Regular cardiac myocyte (primary cell): ENCODE data around the gene CD68. TPM values are rescaled to one million over a fixed set of nuclear protein-coding genes. Genes with fewer than 3 reads are reported as not detected.

Experiments used
- total RNA-seq: library from RNA; depleted of rRNA; stranded (reverse); fragments of >200 nt; gene quantifications from 2 replicates; pipeline ENCODE4 v1.2.3, GENCODE V29; 2014

Gene CD68, protein sequence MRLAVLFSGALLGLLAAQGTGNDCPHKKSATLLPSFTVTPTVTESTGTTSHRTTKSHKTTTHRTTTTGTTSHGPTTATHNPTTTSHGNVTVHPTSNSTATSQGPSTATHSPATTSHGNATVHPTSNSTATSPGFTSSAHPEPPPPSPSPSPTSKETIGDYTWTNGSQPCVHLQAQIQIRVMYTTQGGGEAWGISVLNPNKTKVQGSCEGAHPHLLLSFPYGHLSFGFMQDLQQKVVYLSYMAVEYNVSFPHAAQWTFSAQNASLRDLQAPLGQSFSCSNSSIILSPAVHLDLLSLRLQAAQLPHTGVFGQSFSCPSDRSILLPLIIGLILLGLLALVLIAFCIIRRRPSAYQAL
- total RNA-seq = 7.5 and 15.2 TPM in 2 replicates

DNA sequence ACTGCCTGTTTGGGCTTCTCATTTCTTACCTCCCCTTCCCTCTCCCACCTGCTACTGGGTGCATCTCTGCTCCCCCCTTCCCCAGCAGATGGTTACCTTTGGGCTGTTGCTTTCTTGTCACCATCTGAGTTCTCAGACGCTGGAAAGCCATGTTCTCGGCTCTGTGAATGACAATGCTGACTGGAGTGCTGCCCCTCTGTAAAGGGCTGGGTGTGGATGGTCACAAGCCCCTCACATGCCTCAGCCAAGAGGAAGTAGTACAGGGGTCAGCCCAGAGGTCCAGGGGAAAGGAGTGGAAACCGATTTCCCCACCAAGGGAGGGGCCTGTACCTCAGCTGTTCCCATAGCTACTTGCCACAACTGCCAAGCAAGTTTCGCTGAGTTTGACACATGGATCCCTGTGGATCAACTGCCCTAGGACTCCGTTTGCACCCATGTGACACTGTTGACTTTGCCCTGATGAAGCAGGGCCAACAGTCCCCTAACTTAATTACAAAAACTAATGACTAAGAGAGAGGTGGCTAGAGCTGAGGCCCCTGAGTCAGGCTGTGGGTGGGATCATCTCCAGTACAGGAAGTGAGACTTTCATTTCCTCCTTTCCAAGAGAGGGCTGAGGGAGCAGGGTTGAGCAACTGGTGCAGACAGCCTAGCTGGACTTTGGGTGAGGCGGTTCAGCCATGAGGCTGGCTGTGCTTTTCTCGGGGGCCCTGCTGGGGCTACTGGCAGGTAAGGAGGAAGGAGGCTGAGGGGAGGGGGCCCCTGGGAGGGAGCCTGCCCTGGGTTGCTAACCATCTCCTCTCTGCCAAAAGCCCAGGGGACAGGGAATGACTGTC is at the start of gene CD68:
TSS of gene CD68 (plus strand) at position 638 of the 833 bp plus-strand sequence. CDS start at position 678, 40 bp downstream.

DNA sequence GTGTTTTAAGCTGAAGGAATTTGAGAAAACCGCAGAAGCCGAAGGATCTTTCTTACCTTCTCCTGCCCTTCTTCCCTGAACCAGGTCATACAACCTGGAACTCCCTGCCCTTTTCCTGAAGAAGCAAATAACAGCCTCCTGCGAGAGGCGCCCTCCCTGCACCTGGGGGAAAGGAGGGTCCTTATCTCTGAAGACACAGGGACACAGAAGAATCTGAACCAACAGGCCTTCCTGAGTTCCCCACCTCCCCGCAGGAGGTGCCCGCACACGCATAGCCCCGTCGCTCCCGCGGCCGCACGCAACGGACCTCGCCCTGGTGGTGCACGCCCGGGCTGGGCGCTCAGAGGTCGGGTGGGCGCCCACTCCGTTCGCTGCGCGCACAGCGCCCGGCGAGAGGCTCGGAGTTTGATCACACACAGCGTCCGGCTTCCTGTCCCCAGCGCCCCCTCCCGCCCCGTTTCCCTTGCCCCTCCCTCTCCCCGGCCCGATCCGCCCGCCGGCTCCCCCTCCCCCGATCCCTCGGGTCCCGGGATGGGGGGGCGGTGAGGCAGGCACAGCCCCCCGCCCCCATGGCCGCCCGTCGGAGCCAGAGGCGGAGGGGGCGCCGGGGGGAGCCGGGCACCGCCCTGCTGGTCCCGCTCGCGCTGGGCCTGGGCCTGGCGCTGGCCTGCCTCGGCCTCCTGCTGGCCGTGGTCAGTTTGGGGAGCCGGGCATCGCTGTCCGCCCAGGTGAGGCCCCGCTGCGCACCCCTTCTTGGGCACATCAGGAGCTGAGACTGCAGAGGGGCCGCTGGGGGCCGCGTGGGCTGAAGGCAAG is 30.6 kb upstream of the CD68 start, which contains the start of gene TNFSF12:
TSS of gene TNFSF12 (plus strand) at position 474 of the 816 bp plus-strand sequence. CDS start at position 570, 96 bp downstream.

DNA sequence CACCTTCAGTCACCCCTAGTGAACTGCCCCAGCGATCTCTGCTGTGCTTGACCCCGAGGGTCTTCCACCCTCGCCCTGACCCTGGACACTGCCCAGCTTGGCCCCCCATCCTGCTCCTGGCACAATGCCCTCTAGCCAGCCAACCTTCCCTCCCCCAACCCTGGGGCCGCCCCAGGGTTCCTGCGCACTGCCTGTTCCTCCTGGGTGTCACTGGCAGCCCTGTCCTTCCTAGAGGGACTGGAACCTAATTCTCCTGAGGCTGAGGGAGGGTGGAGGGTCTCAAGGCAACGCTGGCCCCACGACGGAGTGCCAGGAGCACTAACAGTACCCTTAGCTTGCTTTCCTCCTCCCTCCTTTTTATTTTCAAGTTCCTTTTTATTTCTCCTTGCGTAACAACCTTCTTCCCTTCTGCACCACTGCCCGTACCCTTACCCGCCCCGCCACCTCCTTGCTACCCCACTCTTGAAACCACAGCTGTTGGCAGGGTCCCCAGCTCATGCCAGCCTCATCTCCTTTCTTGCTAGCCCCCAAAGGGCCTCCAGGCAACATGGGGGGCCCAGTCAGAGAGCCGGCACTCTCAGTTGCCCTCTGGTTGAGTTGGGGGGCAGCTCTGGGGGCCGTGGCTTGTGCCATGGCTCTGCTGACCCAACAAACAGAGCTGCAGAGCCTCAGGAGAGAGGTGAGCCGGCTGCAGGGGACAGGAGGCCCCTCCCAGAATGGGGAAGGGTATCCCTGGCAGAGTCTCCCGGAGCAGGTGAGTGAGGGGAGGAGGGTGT is 20.7 kb upstream of the CD68 start, which contains the start of gene TNFSF13:
TSS of gene TNFSF13 (plus strand) at position 207 of the 776 bp plus-strand sequence. CDS start at position 497, 290 bp downstream.

DNA sequence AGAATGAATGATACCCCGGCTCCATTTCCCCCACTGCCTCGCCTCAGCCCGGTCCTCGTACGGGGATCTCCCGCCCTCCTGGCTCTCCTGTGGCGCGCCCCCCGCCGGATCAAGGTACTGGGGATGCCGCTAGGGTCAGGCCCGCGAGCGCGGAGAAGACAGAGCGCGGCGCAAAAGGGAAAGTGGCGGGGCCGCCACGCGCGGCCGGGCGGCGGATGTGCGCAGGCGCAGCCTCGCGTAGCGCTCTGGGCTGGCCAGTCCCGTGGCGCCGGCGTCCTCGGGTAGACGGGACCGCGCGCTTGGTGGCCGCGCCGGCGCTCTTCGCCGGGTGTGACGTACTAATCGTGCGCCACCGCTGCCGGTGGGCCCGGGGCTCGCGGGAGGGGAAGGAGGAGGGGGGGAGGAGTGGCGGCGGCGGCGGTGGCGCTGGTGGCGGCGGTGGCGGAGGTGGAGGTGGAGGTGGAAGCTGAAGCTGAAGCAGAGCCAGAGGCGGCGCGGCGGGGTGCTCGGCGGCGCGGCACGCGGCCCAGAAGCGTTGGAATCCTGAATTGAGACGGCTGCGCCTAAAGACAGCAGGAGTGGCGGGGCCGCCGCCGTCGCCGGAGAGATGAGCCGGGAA is 17.7 kb upstream of the CD68 start, which contains the start of gene SENP3:
TSS of gene SENP3 (plus strand) at position 331 of the 619 bp plus-strand sequence. CDS start 1,158 bp downstream, outside the sequence.

DNA sequence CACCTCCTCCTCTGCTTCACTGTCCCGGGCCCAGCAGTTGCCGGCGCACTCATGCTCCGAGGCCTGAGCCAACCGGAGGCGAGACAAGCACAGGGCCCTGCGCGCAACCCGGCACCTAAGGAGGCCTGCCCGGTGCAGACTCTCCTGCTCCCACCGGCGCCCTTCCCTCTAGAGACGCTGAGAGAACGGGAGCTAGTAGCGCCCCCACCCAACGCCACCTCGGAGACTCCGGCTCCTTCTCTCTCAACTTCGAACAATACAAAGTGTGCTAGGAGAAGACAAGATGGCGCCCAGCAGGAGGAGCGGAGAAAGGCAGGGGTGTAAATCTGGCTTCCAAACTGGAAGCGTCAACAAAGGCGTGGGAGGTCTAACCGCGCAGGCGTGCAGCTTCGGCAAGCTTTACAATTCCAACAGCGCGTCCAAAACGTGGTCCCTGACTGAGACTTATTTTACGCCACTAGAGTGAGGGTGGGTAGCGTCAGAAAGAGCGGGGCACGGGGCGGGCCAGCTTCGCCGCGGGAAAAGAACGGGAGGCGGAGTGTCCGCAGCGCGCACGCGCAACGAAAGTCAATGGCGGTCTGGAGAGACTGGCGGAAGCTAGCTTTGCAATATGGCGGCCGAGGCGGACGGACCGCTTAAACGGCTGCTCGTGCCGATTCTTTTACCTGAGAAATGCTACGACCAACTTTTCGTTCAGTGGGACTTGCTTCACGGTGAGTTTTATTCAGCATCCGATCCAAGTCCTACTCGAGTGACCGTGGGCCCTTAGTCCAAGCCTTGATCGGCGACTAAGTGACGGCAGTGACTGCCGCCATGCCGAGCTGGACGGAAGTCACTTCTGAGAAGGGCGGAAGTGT is 4.0 kb downstream of the CD68 start, which contains the start of gene MPDU1:
TSS of gene MPDU1 (plus strand) at position 600 of the 857 bp plus-strand sequence. CDS start at position 611, 11 bp downstream.

DNA sequence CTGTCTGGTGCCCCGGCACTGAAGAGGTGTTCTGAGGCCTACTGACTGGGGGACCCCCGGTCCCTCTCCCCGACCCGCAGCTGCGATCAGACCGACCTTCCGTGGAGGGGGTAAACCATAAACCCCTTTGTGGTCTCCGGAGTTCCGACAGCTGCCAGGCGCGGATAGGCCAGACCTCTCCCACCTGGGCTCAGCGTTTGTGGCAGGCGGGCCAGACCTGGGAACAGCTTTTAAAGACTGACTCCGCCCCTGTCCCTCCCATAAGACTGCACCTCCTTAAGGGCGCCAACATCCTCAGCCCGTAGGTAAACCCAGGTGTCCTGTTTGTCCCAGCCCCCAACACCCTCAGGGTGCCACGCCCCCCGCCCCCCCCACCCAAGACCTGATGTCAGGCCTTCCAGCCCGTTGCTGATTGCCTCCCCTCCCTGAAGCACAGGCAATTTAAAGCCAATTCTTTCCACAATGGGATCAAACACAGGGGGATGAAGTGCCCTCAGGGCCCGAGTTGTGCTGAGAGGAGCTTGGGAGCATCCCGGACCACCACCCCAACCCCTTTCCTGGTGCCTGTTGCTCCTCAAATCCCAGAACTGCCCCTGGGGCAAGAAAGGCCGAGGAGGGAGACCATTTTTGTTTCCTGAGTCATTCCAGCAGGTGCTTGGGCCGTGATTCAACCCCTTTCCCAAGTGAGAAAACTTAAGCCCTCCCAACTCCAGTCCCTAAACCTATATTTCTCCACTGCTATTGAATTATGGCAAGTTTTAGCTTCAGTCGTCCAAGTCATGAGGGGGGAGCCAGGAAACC is 10.7 kb downstream of the CD68 start, which contains the start of gene SOX15:
TSS of gene SOX15 (minus strand) at position 204 of the 801 bp plus-strand sequence. CDS start 418 bp downstream, outside the sequence.

DNA sequence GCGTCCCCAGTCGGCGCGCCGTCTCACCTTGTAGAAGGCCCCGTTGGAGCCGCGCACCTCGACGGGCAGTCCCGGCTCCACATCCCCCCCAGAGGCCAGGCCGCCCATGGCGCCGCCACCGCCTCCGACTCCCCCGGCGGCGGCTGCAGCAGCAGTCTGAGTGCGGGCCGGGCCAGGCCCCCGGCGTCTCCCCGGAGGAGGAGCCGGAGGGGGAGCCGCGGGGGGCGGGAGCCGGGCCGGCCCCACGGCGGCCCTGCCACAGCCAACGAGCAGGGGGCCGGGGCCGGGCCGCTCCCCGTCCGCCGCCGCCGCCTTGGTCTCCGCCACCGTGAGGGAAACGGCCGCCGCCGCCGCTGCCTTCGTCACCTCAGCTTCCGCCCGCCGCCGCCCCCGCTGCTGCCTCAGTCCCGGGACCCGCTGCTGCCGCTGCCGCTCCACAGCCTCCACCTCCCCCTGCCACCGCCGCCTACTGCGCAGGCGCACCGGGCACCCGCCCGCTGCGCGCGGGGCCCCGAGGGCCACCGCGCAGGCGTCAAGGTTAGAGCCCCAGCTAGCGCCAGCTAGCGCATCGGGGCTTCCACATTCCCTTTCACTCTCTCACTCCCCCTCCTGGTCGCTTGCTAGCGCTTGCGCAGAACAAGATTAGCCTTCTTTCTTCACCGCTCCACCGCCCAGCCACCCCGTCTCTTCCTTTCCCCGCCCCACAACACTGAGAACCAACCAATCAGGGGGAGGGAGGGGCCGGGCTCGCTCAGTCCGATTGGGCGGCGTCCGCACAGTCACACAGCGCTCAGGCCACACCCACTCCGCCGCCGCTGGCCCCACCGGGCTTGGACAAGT is 35.2 kb downstream of the CD68 start, which contains the start of gene FXR2:
TSS of gene FXR2 (minus strand) at position 473 of the 840 bp plus-strand sequence. CDS start at position 108, 365 bp downstream.

DNA sequence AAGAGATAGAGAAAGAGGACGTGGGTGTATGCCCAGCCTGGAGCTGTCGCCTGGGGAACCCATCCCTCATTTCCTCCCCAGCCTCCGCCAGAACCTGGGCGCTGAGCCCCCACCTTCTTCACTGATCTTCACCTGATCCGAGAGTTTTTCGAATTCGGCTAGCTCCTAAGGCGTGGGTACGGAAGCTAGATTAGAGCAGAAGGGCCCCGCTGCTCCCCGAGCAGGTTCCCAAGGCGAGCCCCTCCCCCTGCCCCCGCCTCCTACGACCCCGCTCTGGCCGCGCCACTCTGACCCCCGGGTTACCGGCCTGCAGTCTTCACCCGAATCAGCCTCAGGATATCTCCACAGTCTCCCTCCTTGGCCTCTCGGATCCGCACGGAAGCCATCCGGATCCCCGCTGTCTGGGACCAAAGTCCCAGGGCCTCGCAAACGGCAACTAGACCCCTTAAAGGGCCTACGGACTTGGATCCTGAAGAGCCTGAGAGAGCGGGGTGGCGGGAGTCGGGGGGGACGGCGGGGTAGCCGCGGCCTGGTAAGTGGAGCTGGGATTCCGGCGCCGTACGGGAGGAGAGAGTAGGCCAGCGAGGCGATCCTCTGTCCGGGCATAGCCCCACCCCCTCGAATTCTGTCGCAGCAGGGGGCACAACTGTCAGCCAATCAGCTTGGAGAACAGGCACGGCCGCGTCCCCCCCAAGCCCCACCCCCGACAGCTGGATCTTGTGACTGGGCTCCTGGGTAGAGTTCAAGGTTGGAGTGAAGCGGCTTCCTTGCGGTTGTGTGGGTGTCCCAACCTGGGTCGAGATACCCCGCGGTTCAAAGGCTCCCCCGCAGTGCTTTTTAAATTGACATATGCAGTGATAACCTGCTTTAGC is 48.0 kb downstream of the CD68 start, which contains the start of gene SAT2:
TSS of gene SAT2 (minus strand) at position 572 of the 872 bp plus-strand sequence. CDS start at position 386, 186 bp downstream.

DNA sequence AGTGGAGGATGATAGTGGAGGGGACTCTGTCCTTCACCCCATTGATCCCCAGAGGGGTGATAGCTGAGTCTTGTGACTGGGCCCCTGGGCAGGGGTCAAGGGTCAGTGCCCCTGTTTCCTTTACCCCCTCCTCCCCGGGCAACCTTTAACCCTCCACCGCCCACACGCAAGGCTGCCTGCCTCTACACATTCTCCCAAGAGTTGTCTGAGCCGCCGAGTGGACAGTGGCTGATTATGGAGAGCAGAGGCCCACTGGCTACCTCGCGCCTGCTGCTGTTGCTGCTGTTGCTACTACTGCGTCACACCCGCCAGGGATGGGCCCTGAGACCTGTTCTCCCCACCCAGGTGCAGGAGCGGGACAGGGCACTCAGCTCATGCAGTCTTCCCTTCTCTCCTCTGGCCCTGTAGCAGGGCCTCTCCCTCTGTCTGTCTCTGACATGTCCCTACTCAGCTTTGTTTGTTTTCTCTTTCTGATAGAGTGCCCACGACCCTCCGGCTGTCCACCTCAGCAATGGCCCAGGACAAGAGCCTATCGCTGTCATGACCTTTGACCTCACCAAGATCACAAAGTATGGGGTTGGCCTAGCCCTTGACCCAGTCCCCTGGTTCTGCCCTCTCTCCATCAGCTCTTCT is 50.6 kb downstream of the CD68 start, which contains the start of gene SHBG:
TSS of gene SHBG (plus strand) at position 197 of the 633 bp plus-strand sequence. CDS start at position 235, 38 bp downstream.

Other genes starting within 250 kb of the CD68 start
- gene ACAP1, start 243.1 kb upstream of the CD68 start, total RNA-seq = 0.56 and 0.58 TPM in 2 replicates
- gene KCTD11, start 227.5 kb upstream of the CD68 start, total RNA-seq = 10.4 and 13.5 TPM in 2 replicates
- gene TMEM95, start 224.5 kb upstream of the CD68 start, total RNA-seq = not detected in 2 replicates
- under 0.01 and 0.28 TPM in 2 replicates for gene TNK1, start 198.5 kb upstream of the CD68 start, total RNA-seq
- 14.4 and 15.5 TPM in 2 replicates for gene PLSCR3, start 185.1 kb upstream of the CD68 start, total RNA-seq
- 88.0 and 144 TPM in 2 replicates for gene TMEM256, start 175.5 kb upstream of the CD68 start, total RNA-seq
- 2.3 and 4.2 TPM in 2 replicates for gene NLGN2, start 171.8 kb upstream of the CD68 start, total RNA-seq
- gene SPEM1, start 159.3 kb upstream of the CD68 start, total RNA-seq = not detected in 2 replicates
- gene SPEM2, start 154.0 kb upstream of the CD68 start, total RNA-seq = not detected in 2 replicates
- gene SPEM3, start 150.8 kb upstream of the CD68 start, total RNA-seq = not detected in 2 replicates
- gene TMEM102, start 144.2 kb upstream of the CD68 start, total RNA-seq = 1.5 and 2.3 TPM in 2 replicates
- gene FGF11, start 140.1 kb upstream of the CD68 start, total RNA-seq = 2.5 and 14.7 TPM in 2 replicates
- gene CHRNB1, start 134.6 kb upstream of the CD68 start, total RNA-seq = 2.3 and 3.9 TPM in 2 replicates
- 14.8 and 21.4 TPM in 2 replicates for gene ZBTB4, start 100.0 kb upstream of the CD68 start, total RNA-seq
- not detected in 2 replicates for gene SLC35G6, start 98.2 kb upstream of the CD68 start, total RNA-seq
- 49.6 and 88.0 TPM in 2 replicates for gene POLR2A, start 95.3 kb upstream of the CD68 start, total RNA-seq
- 3.6 and 14.1 TPM in 2 replicates for gene TNFSF12, start 30.6 kb upstream of the CD68 start, total RNA-seq
- gene TNFSF13, start 20.9 kb upstream of the CD68 start, total RNA-seq = 0.38 and 1.1 TPM in 2 replicates
- gene SENP3, start 17.7 kb upstream of the CD68 start, total RNA-seq = 71.0 and 99.3 TPM in 2 replicates
- gene MPDU1, start 4.2 kb downstream of the CD68 start, total RNA-seq = 54.4 and 115 TPM in 2 replicates
- gene SOX15, start 10.5 kb downstream of the CD68 start, total RNA-seq = 0.28 and 0.38 TPM in 2 replicates
- 50.2 and 58.1 TPM in 2 replicates for gene FXR2, start 35.3 kb downstream of the CD68 start, total RNA-seq
- 25.5 and 30.2 TPM in 2 replicates for gene SAT2, start 48.2 kb downstream of the CD68 start, total RNA-seq
- gene SHBG, start 50.5 kb downstream of the CD68 start, total RNA-seq = 0.19 and 0.28 TPM in 2 replicates
- gene ATP1B2, start 71.3 kb downstream of the CD68 start, total RNA-seq = not detected in 2 replicates
- gene TP53, start 107.9 kb downstream of the CD68 start, total RNA-seq = 16.3 and 28.4 TPM in 2 replicates
- 3.1 and 7.9 TPM in 2 replicates for gene WRAP53, start 108.8 kb downstream of the CD68 start, total RNA-seq
- under 0.01 and 0.19 TPM in 2 replicates for gene EFNB3, start 125.6 kb downstream of the CD68 start, total RNA-seq
- gene DNAH2, start 138.1 kb downstream of the CD68 start, total RNA-seq = 0.19 and 0.56 TPM in 2 replicates